GM18520 (cell line): ENCODE measurements around the gene INHA.

Source experiments
- ATAC-seq: cut with Tn5 transposase; IDR thresholded peaks from one replicate; pipeline ENCODE4 v1.9.1; 2021; ENCODE audit not compliant: unreplicated experiment

INHA gene

GRCh38 chr2:219572237-219573001, at the start of gene INHA:
TSS of gene INHA (plus strand) at chr2:219572310. CDS start at chr2:219572375, 65 bp downstream.
- no peak for ATAC-seq

- ATAC-seq: no peak
These were observed 49.0 kb upstream of the INHA start for GRCh38 chr2:219523031-219523671.

DNA sequence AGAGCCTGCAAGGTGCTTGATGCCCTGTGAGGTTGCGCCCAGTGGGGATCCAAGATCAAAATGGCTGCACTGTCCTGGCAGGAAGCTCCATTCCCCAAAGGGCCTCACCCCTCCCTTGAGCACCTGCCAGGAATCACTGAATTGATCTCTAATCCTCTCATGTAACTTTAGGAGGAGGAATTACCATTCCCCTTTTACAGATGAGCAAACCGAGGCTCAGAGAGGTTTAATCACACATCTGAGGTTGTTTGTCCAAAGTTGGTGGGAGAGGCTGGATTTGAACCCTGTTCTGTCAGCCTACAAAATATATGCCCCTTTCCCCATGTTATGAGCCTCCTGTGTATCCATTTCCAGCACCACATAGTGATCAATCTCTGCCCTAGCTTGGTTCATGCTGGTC, 47.3 kb upstream of the INHA start:
- ATAC-seq: no peak

- ATAC-seq: no peak
These were observed 46.4 kb upstream of the INHA start for GRCh38 chr2:219525533-219526232.

DNA sequence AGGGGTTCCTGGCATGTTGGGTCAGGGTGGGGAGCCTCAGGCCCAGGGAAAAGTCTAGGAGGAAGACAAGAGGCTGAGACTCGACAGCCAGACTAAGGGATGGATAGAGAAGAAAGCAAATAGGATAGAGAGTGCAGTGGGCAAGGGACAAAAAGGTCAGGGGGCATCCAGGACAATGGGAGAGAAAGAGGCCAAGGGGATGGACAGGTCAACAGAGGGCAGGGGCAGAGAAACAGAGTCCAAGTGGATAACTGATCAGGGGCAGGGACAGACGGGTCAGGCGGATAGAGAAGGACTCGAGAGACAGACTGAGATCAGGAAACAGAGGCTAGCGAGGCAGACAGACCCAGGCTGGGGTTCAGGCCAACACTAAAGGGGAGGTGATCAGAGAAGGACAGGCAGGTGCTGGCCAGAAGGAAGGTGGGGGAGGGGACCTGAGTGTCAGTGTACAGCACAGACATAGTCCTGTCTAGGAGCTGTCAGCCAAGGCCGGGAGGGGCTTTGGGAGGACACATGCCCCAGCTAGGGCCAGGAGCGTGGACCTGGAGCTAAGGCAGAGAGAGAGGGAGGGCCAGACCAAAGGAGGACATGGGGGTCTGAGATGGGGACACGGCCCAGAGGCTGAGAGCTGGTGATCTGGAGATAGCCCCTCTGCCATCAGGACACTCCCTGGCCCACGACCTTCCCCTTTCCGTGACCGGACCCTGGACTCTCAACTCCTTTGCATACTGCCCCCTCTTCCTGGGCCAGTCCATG, 45.6 kb upstream of the INHA start:
- no peak for ATAC-seq

- no peak for ATAC-seq
These were observed 45.1 kb upstream of the INHA start for GRCh38 chr2:219527076-219527394.

DNA sequence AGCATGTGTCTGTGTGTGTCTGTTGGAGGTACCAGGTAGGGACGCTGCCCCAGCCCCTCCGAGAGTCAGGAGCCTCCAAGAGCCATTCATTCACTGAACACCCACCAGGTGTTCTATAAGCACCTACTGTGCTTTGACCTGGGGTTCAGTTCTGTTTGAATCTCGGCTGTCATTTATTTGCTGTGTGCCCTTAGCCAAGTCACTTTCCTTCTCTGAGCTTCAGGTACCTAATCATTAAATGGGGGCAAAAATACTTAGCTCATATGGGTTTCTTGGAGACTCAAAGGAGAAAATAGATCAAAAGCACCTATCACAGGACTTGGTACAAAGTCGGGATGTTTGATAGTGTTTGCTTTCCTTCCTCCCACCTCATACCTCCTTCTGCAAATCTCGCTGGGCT, 44.6 kb upstream of the INHA start:
- no peak for ATAC-seq

GRCh38 chr2:219530048-219530963, 41.8 kb upstream of the INHA start:
- peak; percentile 87 for ATAC-seq

- no peak for ATAC-seq
These were observed 40.3 kb upstream of the INHA start for GRCh38 chr2:219531639-219532377.

DNA sequence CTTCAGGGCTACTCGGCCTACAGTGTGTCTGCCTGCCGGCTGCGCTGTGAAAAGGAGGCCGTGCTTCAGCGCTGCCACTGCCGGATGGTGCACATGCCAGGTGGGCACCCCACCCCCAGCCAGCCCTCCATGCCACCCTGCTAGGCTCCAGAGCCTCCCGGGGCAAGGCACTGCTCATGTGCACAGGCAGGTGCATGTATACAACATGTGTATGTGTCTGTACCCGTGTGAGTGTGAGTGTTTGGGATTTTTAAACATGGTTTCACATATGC, 39.8 kb upstream of the INHA start:
- no peak for ATAC-seq

GRCh38 chr2:219533930-219534661, 38.0 kb upstream of the INHA start:
- ATAC-seq: no peak

GRCh38 chr2:219536425-219536824, 35.7 kb upstream of the INHA start:
- ATAC-seq: no peak

GRCh38 chr2:219536967-219537366, 35.1 kb upstream of the INHA start:
- ATAC-seq: no peak

DNA sequence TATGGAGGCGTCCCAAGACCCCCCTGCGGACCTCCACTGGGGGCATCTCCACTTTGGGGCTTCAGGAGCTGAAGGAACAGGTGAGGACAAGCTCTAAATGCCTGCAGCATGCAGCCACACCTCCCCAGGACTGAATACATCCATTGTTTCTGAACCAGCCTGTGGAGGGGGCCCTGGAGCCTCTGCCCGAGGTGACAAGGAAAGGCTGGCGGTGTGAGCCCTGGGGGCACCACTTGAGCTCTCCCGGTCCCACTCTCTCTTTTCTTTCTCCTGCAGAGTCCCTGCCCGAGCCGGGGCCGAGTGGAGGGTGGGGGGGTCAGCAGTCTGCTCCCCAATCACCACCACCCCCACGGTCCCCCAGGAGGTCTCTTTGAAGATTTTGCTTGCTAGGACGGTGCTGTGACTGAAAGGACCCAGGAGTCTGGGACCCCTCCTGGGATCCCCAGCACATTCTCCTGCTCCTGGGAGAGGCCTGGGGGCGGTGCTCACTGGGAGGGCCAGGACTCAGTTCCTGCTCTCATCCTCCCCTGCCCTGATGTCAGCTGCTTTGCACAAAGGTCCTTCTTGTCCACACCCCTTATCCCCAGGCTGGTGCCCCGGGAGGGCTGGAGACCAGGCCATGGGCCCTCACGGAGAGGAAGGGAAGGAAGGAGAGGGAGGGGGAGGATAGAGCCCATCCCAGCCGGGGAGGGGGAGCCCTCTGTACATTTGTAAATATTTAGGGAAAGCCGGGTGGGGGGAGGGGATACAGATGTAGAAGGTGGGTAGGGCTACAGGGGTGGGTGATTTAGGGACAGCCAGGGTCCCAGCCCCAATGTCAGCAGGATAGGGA, 34.2 kb upstream of the INHA start:
- ATAC-seq: no peak

DNA sequence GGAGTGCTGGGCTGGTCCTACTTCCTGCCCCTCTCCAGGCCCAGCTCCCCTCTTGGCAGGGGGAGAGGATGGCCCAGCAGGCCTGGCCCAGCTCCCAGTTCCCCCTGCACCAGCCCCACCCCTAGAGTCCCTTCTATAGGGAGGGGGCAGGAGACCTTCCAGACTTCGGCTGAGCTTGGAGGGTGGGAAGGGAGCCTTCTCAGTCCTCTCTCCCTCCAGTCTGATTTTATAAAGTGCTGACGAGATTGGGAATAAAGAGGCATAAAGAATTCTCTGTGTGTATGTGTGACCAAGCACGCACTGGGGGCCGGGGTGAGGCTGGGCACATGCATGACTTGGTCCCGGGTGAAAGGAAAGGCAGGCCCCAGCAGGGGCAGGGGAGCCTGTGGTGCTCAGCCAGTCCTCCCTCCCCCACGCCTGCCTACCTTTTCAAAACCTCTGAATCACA, 33.6 kb upstream of the INHA start:
- no peak for ATAC-seq

DNA sequence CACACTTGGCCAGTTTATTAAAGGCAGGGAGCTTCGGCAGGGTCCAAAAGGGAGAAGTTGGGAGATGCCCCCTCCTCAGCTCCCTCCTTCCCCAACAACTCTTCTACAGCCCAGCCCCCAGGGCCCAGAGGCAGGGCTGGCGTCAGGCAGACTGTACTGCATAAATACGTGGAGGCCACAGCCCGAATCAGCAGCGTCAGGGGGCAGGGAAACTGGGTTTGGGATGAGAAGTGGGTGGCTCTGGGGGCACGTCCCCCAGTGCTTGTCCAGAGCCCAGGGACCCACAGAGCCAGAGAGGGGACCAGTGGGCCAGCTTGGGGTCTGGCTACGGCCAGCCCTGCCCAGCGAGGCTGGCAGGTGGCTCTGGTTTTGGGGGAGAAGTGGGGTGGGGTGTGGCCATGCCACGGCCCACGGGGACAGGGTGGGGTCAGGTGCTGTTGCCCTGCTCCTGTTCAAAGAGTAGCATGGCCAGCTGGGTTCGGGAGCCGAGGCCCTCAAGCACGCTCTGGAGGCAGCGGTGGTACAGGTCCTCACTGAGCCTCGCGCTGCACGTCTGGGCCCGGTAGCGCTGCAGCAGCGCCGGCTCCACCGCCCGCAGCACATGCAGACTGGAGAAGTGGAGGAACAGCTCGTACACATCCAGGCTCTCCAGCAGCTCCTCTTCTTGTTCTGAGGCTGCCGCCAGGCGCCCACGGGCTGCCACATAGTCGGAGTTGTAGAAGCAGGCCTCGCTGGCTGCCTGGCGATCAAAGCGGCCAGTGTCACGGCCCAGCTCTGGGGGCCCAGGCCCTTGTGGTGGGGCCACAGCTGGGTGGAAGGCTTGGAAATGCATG, 32.9 kb upstream of the INHA start:
- no peak for ATAC-seq

DNA sequence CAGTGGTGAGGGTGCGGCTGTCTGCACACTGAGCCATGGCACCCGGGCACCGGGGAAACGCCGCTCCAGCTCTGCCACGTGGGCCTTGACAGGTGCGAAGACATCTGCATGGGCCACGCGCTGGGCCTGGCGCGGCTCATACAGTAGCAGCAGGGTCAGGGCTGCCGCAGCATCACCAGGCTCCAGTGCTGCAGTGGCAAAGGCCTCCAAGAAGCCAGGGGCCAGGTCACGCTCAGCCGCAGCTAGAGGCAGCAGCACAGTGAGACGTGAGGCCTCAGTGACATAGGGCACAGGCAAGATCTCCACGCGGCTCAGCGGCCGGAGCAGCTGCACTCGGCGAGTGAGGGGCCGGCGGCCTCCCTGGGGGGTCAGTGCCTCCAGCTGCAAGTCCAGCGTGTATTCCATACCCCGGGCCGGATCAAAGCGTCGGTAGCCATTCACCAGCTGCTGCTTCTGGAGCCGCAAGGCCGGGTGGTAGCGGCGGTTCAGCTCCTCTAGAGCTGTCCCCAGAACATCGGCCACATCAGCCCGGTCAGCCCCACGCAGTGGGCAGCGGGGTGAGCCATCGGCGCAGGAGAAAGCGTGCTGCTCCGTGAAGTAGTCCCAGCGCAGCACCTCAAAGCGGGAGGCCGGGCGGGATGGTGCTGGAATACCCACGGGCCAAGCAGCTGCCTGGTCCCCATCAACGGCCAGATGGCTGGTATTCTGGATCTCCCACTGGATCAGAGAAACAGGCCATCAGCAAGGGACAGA, 32.0 kb upstream of the INHA start:
- ATAC-seq: no peak
